HEK293T (cell line): ENCODE results near the gene HDAC9.
"Not testable (repeated sequence)": the region's sequence is repeated elsewhere in the genome, so short reads cannot be mapped to it uniquely, and the experiment has no call there.

Experiments
- BHLHE40 ChIP-seq: fragments of 450-650 bp; IDR thresholded peaks from 2 replicates; pipeline ENCODE4 v1.6.1; 2016; ENCODE audit warnings: mild to moderate bottlenecking, moderate library complexity, borderline replicate concordance
- FOXA1 ChIP-seq: fragments of 450-650 bp; IDR thresholded peaks from 2 replicates; pipeline ENCODE4 v1.6.1; 2016; ENCODE audit warnings: mild to moderate bottlenecking
- FOXM1 ChIP-seq: fragments of 450-650 bp; IDR thresholded peaks from 2 replicates; pipeline ENCODE4 v1.6.1; 2017; ENCODE audit warnings: mild to moderate bottlenecking, borderline replicate concordance
- L3MBTL2 ChIP-seq: fragments of 450-650 bp; conservative IDR thresholded peaks from 2 replicates; pipeline ENCODE4 v1.6.1; 2016; ENCODE audit warnings: mild to moderate bottlenecking
- LEF1 ChIP-seq: fragments of 450-650 bp; IDR thresholded peaks from 2 replicates; pipeline ENCODE4 v1.6.1; 2017; ENCODE audit warnings: mild to moderate bottlenecking, borderline replicate concordance
- PKNOX1 ChIP-seq: fragments of 450-650 bp; IDR thresholded peaks from 2 replicates; pipeline ENCODE4 v1.6.1; 2016
- SP1 ChIP-seq: fragments of 450-650 bp; IDR thresholded peaks from 2 replicates; pipeline ENCODE4 v1.6.1; 2017
- TARDBP ChIP-seq: fragments of 450-650 bp; IDR thresholded peaks from 2 replicates; pipeline ENCODE4 v1.6.1; 2016

- TF ChIP-seq BHLHE40, PKNOX1, FOXM1, TARDBP, LEF1, SP1, FOXA1, L3MBTL2: not testable (repeated sequence)
These were observed 472.2 kb downstream of the HDAC9 start for GRCh38 chr7:18967755-18968154.
